Right ventricle myocardium inferior (tissue), 1 donor: Measurements from ENCODE around the gene GALNT2. TPM values are rescaled to one million over a fixed set of nuclear protein-coding genes. Genes with fewer than 3 reads are reported as not detected.

Experiments used
- ATAC-seq: fragments of 200-7000 bp; cut with Tn5 transposase; one replicate; pipeline ENCODE4 v1.9.1; 2020; ENCODE audit warnings: mild to moderate bottlenecking, moderate library complexity
- DNase-seq: peaks from one replicate; pipeline ENCODE4 v3.0.0; 2021; ENCODE audit errors: missing footprints
- intact Hi-C: fragments of 100-400 bp; cut with DNase I; formaldehyde crosslinking; loops from one replicate; pipeline ENCODE4 v1.11.0; 2022
- total RNA-seq: library from RNA; stranded (reverse); fragmentation: NEBNext Ultra II Directional; extraction: Animal tissue kit (Norgen Biotek cat#: 25700); gene quantifications from one replicate; pipeline ENCODE4 v1.2.1, GENCODE V29; 2021
- donor health status: DM: no; HTN: yes; CAD: no; lungs with severe emphysema.

GALNT2 gene
- total RNA-seq, 1 donor from 2014 or later: 29.2 TPM

DNA sequence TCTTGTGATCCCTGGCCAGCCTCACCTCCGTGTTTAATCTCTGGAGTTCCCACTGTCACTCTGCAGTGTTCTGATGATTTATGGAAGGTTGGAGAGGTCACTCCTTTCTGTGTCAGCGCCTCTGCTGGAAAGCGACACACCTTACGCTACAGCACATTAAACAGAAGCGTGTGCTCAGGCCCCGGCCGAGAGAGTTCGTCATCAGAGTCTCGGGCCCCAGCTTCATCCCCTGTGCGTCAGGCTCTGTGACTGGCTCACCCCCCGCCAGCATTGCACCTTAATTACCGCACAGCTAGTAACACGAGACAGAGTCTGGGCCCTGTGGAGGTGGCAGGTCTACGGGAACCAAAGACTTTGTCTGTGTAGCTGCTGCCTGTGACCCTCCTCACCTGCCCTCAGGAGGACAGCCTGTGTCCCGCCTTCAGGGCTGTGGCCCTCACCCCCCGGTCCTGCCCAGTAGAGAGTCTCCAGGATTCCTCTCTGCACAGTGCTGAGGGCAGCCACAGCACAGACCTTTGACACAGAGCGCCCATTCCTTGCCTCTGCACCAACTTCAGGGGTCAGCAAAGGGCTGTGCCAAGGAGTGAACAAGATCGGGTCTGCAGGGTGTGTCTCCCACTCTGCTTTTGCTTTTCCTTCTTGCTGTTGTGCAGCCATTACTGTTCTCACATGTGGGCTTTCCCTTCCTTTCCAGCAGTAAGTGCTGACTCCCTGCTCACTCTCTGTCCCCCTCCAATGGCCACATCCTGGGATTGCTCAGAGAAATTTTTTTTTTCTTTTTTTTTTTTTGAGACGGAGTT, 201.5 kb downstream of the GALNT2 start:
- DNase-seq (peak; percentile 55), ATAC-seq (peak; percentile 61)
- intact Hi-C loops: loop anchor here (5.0 kb wide), 2 partner anchors 41 to 606 kb away; no protein-coding TSS in a partner anchor

GRCh38 chr1:230270185-230270558, 203.1 kb downstream of the GALNT2 start:
- DNase-seq (no peak), ATAC-seq (no peak)
- intact Hi-C loops: no loop called here

GRCh38 chr1:230270559-230271281, 203.7 kb downstream of the GALNT2 start:
- ATAC-seq: no peak
- intact Hi-C loops: no loop called here
- peak; percentile 18 for DNase-seq

DNA sequence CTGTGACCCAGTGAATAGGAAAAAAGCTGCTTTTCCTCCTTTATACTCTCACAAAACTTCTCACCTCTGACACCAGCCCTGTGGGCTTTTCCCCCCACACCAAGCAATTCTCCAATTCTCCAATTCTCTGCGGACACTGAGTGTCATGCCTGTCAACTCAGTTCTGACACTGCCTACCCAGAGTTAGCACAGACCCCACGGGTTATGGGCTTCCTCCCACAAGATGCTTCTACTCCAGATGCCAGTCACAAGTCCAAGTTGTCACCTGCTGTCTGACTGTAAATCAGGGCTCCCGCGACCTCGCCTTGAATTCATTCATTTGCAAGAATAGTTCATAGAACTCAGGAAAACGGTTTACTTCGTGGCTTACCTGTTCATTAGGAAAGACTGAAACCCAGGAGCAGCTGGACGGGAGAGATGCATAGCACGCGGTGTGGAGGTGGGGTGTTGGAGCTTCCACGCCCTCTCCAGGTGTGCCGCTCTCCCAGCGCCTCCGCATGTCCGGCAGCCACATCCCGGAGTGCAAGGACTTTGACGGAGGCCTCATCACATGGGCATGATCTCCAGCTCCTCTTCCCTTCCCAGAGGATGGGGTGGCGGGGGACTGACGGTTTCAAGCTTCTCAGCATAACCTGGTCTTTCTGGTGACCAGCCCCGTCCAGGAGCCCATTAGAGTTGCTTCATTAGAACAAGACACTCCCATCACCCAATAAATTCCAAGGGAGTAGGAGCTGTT, 204.4 kb downstream of the GALNT2 start:
- DNase-seq (no peak), ATAC-seq (no peak)
- intact Hi-C loops: no loop called here

GRCh38 chr1:230272557-230272956, 205.5 kb downstream of the GALNT2 start:
- no peak for ATAC-seq
- no peak for DNase-seq
- intact Hi-C loops: no loop called here

DNA sequence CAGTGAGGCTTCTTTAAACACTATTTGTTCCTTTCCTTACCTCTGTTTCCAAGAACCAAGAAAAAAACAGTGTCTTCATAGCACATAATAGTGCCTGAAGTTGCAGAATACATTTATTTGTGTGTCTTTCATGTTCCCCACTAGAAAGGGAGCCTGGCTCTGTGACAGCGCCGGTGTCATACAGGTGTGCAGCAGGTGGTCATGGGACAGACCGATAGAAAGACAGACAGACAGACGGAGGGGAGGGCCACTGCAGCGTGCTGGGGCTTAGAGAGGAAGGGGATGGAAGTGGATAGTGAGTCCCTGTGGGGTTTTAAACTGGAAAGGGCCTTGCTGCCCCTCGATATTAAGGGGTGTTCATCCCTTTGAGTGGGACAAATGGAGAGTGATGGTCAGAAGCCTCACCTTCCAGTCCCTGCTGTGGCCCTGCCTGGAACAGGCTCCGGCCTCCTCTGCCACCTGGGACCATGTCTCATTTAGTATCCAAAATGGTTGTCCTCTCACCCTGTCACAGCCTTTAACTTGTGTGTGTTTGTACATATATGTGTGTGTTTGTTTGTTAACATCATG, 206.2 kb downstream of the GALNT2 start:
- intact Hi-C loops: no loop called here
- ATAC-seq: no peak

DNA sequence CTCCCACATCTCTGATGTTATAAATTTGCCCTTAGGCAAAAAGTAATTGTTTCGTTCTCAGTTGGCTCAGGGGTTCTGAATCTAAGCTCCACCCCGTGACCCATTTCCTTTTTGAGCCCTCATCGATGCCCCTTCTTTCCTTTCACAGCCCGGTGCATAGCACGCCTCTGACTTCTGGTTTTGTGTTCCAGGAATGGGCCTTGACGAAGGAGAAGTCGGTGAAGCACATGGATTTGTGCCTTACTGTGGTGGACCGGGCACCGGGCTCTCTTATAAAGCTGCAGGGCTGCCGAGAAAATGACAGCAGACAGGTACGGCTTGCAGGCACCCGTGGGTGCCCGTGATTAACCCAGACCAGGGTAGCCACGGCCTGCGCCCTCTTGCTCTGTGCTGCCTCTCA, 207.2 kb downstream of the GALNT2 start:
- DNase-seq (no peak), ATAC-seq (no peak)
- intact Hi-C loops: no loop called here

More for the DNA sequence above, 206.2 kb downstream of the GALNT2 start:
- no peak for DNase-seq

- no peak for ATAC-seq
- intact Hi-C loops: no loop called here
- no peak for DNase-seq
Measured at GRCh38 chr1:230276401-230276800, 209.4 kb downstream of the GALNT2 start.

DNA sequence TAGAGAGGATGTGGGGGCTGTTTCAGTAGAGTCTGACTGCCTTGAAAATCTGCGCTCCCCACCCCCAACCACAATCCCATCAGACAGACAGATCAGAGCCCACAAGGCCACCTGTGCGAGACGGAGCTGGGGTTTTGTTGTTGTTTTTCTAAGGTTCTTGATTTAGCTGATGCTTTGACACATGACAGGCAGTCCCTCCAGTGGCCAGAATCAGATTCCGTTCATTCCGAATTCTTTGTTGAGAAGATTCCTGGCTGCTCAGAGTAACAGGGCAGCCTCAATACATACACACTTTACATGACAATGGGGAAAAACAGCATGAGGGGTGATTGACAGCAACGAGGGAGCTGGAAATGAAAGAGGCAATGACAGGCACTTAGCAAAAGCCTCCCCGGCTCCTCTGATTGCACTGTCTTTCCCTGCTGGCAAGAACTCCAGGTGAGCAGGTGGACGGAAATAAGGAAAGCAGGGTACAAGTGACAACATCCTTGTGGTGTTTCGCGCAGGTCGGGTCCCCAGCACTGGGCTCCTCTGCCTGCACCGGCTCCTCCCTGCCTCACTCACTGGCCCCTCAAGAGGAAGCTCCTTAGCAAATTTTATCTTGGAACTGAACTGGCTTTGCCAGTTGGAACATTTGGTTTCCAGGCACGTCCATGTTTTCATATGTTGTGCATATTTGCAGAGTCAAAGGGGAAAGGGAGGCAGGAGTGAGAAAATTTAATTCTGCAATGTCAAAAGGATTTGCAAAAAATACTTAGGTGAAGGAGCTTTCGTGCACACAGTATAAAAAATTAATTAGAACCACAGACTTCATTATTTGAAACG, 210.4 kb downstream of the GALNT2 start:
- DNase-seq (no peak), ATAC-seq (no peak)
- intact Hi-C loops: no loop called here

GRCh38 chr1:230278376-230278775, 211.3 kb downstream of the GALNT2 start:
- intact Hi-C loops: no loop called here
- no peak for DNase-seq
- no peak for ATAC-seq

- intact Hi-C loops: no loop called here
- ATAC-seq (no peak), DNase-seq (no peak)
Measured at GRCh38 chr1:230278871-230279582, 212.0 kb downstream of the GALNT2 start.

DNA sequence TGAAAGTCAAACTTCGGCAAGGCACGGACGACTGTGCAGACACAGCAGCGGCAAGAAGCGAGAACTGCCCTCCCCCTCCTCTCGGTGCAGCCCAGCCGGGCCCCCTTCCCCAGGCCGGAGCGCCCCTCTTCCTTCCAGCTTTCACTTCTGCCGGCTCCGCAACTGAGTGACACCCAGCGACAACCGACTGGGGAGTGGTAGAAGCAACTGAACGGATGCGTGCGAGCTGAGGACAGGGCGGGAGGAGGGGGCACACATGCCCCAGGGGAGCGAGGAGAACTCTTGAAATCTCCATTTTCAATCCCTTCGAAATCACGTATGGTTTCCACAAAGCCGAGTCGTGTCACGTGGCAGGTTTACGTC, 212.5 kb downstream of the GALNT2 start:
- intact Hi-C loops: no loop called here
- DNase-seq (no peak), ATAC-seq (no peak)

- ATAC-seq: no peak
- DNase-seq: no peak
- intact Hi-C loops: no loop called here
Measured at GRCh38 chr1:230280054-230280795, 213.2 kb downstream of the GALNT2 start.

DNA sequence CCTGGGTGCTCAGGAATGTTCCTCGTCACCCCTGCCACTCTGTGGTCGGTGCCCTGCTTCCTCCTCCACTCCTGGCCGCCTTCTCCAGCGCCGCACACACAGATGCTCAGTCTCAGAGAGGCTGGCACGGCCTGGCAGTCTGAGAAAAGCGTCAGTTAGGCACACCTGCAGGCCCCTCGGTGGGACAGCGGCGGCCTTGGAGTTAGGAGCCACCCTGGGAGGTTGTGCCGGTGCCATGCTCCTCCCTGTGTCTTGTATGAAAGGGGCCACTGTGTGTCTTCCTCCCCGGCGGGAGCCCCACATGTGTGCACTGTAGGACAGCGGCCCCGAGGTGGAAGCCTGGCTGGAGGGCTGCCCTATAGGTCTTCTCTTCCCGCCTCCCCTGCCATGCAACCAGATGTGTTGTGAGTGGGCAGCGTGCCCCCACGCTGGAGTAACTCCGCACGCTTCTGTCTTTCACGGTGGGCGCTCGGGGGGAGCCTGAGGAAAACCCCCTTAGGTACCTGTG, 213.9 kb downstream of the GALNT2 start:
- DNase-seq: no peak
- no peak for ATAC-seq
- intact Hi-C loops: no loop called here

- ATAC-seq: no peak
- no peak for DNase-seq
- intact Hi-C loops: no loop called here
Measured at GRCh38 chr1:230281556-230281955, 214.5 kb downstream of the GALNT2 start.

GRCh38 chr1:230282157-230282556, 215.1 kb downstream of the GALNT2 start:
- DNase-seq (no peak), ATAC-seq (no peak)
- intact Hi-C loops: no loop called here

DNA sequence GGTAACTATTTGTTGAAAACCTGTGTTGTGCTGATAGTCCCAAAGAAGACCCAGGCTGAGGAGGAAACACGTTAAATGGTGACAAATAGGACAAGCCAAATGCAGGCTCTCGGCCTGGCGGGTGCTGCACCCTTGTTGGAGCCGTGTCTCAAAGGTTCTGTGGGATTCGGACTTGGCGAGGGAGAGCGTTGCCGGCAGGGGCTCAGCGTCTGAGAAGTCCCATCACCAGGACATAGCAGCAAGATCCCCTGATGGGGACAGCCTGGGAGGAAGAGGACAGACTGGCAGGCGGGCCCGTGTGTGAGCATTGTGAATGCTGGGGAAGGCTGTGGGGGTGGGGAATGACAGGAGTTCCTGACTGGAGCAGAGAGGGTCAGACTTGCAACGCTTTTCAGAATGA, 216.6 kb downstream of the GALNT2 start:
- DNase-seq (no peak), ATAC-seq (no peak)
- intact Hi-C loops: no loop called here
